Measurements from ENCODE around the gene CCDC124.

- TF ChIP-seq CTCF (IDR thresholded peaks at IDR 0.05) (no peak), POLR2A (IDR thresholded peaks at IDR 0.05) (no peak)
These were observed 39.4 kb downstream of the CCDC124 start for GRCh38 chr19:17972230-17972629.
